Hematopoietic multipotent progenitor cell (in vitro differentiated cells): Measurements from ENCODE around the gene GNA14. TPM values are rescaled to one million over a fixed set of nuclear protein-coding genes. Genes with fewer than 3 reads are reported as not detected.
"Not testable (repeated sequence)": the region's sequence is repeated elsewhere in the genome, so short reads cannot be mapped to it uniquely, and the experiment has no call there.

Experiments
- DNase-seq, 3 donors: peaks; one replicate each; pipeline ENCODE4 v3.0.0-alpha.2; 2011 to 2015; ENCODE audit warnings: low read depth in 2 of 3, low spot score in 2 of 3
- total RNA-seq: library from RNA; depleted of rRNA; stranded (reverse); fragments of >200 nt; gene quantifications from one replicate; pipeline ENCODE4 v1.2.3, GENCODE V29; 2012

The GNA14 gene
- total RNA-seq, 1 donor = under 0.01 TPM

GRCh38 chr9:77592476-77592875 is 55.6 kb downstream of the GNA14 start:
- peak in 1 of 3 donors; percentile 29 for DNase-seq

GRCh38 chr9:77589046-77589795 is 58.9 kb downstream of the GNA14 start:
- DNase-seq = no peak

DNA sequence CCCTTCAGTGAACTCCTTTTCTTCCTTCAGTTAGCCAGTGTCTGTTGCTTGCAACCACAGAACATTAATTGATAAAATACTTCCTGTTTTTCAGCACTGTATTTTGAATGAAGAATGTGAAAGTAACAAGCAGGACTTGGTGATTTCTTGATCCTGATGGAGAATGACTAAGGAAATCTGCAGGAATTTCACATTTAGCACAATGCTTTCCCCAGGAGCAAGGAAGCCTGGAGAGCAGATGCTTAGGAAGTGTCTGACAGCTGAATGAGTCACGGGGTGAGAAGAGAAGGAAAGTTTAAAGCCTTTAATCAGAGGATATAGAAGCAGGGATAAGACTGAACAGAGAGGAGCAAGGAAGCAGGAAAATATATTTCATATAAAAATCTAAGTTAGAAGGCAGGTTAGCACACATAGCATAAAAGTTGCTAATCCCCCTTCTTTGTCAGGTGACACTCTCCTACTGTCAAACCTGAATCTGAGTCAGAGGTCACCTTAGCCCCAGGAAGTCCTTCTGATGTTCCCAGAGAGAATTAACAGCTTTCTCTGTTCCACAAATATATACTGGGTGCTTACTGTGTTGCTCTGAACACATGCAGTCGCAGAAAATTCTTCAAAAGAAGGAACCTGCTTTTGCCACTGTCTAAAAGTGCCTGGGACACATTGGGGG is 59.7 kb downstream of the GNA14 start:
- DNase-seq = peak in 1 of 3 donors; percentile 48

DNA sequence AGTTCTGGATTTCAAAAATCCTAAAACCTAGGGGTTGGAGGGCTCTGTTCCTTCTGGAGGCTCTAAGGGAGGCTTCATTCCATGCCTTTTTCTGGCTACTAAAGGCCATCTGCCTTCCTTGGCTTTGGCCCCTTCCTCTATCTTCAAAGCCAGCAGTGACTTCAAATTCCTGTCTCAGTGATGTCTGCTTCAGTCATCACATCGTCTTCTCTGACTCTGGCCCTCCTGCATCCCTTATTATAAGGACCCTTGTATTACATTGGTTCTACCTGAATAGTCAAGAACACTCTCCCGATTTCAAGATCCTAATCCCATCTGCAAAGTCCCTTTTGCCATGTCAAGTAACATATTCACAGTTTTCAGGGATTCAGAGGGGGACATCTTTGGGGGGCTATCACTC is 60.3 kb downstream of the GNA14 start:
- no peak for DNase-seq

DNA sequence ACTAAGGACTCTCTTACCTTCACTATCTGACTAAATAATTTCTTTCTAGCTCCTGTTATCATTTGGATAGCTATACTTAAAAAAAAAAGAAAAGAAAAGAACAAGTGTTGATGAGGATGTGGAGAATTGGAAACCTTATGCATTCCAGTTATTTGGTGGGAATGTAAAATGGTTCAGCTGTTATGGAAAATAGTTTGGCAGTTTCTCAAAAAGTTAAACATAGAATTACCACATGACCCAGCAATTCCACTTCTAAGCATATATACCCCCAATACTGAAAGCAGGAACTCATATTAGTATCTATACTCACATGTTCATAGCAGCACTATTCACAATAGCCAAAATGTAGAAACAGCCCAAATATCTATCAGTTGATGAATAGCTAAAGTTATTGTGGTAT is 61.1 kb downstream of the GNA14 start:
- no peak for DNase-seq

DNA sequence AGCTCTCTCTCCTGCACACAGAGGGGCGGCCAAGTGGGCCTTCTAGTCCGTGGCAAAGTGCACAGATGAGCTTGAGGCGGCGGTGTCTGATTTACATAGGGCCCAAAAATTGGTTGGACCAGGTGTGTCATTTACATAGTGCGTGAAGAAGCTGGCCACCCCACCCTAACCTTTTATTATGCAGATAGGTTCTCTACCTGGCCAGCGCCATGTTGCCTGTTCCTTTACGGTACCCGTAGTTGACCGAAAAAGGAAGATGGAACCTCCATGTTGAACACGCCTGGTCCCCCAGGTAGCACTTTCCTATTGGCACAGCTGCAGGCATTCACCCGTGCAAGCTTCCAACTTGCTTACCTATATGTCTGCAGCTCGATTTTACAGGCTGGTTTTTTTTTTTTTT is 61.5 kb downstream of the GNA14 start:
- no peak for DNase-seq

- DNase-seq = no peak
These were observed 62.8 kb downstream of the GNA14 start for GRCh38 chr9:77585335-77585786.

GRCh38 chr9:77584927-77585326 is 63.2 kb downstream of the GNA14 start:
- DNase-seq = not testable (repeated sequence)

- DNase-seq = no peak
These were observed 65.1 kb downstream of the GNA14 start for GRCh38 chr9:77582961-77583576.

DNA sequence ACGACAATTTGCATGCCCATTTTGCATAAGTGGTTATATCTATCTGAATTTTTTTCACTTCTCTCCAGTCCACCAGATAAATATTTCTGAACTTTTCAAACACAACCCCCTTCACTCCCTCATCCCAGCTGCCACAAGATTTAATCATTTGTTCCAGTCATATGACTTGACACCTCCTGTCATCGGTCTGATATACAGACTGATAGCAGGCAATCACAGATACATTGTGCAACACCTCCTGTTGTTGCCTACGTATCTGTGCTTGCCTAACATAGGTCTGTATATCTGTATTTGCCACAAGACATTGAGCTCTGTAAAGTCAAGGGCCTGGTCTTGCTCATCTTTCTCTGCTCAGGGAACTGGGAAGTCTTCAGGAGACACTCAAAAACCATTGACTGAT is 65.6 kb downstream of the GNA14 start:
- DNase-seq = no peak

DNA sequence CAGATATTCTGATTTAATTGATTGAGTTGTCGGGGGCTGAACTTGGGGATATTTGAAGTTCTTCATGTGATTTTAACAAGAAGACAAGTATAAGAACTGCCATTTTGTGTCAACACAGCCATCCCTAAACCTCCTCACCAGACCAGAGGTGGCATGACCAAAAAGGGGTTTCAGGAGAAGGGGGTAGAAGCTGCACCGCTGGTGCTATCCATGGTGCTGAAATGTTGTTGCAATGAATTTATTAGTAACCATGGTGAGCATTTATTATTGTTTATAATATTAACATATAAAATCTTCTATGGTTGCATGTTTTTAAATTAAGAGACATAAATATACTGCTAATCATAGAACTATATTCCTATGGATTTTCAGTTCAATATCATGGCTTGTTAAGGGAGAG is 72.3 kb downstream of the GNA14 start:
- DNase-seq = peak in 2 of 3 donors; percentile 37 to 71

- DNase-seq = no peak
These were observed 78.8 kb downstream of the GNA14 start for GRCh38 chr9:77569335-77569734.

DNA sequence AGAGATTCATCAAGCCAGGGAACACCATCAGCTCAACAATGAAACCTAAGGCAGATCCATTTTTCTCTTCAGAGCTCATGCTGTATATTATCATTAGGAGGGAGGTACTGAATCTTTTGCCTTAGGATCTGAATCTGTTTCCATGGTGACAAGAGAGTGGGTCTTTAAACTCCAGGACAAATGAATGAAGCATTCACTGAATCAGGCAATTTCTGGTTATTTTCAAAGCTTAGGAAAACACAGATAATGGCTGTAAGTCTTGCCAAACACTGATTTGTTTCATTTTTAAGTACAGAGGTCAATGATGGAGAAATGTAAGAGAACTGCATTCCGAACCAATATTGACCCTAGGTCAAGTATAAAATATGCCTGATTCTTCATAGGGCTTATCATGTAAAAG is 84.9 kb downstream of the GNA14 start:
- no peak for DNase-seq

DNA sequence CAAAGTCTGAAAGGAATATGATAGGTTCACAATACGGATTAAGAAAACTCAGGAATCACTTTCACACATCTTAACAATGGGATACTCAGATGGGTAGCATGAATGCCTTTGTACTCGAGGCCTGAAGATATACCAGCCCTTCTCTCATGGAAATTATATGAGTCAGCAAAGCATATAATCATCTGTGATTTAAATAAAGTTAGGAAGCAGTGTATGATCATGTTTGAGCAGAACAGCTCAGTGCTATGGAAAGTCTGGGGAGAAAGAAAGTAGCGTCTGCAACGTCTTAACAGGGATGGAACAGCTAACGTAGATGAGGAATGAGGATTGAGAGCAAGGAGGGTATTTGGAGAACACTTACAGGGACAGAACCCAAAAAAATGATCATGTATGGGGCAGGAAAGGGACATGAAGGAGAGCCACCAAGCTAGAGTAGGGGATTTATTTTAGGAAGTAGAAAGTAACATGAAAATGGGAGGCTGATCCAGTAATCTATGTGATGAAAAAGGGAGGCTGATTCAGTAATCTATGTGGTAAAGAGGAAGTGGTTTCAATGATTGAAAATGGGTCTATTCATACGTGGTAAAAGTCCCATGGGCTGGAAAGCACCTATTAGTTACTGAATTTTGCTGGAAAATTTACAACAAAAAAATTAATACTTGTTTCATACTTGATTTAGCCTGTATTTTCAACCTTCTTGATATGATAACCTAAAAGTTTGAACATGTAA is 85.9 kb downstream of the GNA14 start:
- no peak for DNase-seq

DNA sequence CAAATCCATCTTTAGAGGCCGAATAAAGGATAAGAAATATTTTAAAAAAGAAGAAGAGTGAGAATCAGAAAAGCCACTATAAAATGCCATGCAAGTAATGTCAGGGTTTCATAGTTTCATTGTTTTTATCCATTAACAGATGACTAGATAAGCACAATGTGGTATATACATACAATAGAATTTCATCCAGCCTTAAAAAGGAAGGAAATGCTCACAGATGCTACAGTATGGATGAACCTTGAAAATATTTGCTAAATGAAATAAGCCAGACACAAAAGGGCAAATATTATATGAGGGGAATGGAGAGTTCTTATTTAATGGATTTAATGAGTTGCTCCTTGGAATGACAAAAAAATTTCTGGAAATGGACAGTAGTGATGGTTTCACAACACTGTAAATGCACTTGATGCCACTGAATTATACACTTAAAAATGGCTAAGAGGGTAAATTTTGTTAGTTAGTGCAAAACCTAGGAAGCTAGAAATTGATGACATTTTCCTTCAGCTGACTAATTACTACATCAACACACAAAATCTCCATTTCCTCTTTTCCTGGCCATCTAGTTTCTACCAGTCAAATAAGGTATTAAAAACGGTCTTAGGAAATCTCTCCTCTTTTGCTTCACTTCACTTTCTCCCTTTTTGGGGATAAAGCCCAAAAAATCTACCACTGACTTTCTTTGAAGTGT is 86.6 kb downstream of the GNA14 start:
- peak in 1 of 3 donors; percentile 30 for DNase-seq

DNA sequence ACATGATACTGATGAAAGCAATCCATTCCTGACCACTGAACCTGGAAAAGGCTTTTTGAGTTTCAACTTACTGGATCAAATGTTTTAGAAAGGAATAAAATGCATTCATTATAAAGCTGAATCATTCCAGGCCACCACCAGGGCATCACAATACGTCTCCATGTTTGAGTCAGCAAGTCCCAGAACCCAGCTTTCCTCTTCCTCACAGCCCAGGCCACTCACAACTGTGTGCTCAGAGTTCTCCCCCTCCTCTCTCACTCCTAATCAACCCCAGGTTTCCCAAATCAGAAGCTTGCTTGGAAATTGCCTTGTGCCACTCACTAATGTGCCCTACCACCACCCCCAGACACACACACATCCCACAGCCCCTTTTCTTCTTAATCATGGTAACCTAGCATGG is 91.7 kb downstream of the GNA14 start:
- DNase-seq = no peak

DNA sequence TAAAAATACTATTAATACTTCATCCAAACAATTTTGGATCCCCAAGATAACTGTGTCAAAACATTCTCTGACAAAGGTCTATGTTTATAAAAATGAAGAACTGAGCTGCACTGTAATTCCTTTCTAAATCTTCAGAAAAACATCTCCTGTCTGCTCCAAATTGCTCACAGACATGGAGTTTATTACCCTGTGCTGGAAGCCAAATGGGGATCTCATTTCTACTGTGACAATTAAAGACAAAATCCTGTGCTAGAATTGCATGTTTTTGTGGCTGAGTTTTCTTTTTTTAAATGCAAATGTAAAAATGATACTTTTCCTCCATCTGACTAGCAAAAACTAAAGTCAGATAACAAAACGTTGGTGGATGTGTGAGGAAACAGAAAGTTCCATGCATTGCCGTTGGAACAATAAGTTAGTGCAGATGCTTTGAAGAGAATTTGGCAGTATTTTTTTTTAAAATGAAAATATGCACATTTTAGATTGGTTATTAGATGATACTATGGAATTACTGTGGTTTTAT is 93.5 kb downstream of the GNA14 start:
- DNase-seq = no peak

DNA sequence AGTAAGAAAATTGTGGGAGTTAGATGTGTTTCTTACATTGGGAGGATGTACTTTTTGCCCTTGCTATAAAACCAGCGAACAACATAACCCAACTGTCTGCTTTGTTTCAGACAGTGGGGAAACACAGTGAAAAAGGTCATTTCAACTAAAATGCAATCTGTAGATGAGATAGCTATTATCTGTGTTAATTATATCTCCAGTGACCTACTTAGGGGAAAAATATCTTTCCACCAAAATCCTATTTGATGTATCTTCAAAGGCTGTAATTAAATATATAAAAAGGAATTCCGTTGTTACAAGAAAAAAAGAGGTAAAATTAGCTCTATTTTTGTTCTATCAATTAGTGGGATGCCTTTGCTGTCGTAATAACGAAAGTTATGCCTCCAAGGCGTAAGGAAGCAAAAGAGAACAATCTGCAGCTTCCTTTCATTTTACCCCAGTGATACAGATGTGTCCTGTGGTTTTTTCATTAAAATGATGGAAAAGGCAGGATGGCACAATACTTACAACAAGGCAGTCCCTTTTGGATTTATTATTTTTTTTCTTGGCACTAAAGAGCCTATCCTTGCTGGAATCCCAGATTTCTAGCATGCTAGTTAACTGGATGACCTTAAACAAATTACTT is 100.9 kb downstream of the GNA14 start:
- no peak for DNase-seq

DNA sequence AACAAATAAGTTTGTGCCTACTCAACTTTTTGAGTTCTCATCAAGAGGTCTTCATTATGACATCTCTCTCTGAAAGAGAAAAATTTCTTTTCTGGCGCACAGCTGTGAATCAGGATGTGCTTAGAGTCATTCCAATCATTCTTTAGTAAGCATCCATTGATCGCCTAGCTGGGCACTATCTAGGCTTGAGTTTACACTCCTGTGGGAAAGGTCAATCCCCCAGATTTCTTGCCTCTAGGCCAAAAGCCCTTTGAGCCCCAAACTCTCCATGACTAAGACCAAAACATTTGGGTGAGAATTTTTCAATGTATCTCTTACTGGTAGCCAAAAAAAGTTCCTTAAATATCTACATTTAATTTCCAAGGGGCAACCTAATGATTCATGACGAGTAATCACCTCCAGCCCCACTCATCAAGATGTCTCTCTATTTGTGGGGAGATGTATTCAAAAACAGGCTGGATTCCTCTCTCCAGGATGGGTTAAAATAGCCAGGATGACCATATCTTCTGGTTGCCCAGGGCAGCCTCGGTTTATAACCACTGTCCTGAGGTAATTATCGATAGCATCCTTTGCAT is 101.7 kb downstream of the GNA14 start:
- DNase-seq = no peak

GRCh38 chr9:77544546-77544945 is 103.6 kb downstream of the GNA14 start:
- DNase-seq = no peak
